Type B pancreatic cell (in vitro differentiated cells): ENCODE results near the gene SLC10A2. TPM values are rescaled to one million over a fixed set of nuclear protein-coding genes. Genes with fewer than 3 reads are reported as not detected.

Source experiments
- DNase-seq: peaks from one replicate; pipeline ENCODE4 v3.0.0; 2021; ENCODE audit warnings: mixed read lengths; ENCODE audit not compliant: unreplicated experiment; ENCODE audit errors: extremely low spot score
- H3K27ac Mint-ChIP-seq: 2 replicates; pipeline ENCODE4 v1.8.0; 2021; ENCODE audit warnings: mild to moderate bottlenecking, mixed read lengths
- H3K27me3 Mint-ChIP-seq: 2 replicates; pipeline ENCODE4 v1.8.0; 2021; ENCODE audit warnings: mixed read lengths
- H3K36me3 Mint-ChIP-seq: 2 replicates; pipeline ENCODE4 v1.8.0; 2021; ENCODE audit warnings: mixed read lengths
- H3K4me1 Mint-ChIP-seq: one replicate; pipeline ENCODE4 v1.8.0; 2021; ENCODE audit warnings: mixed read lengths; ENCODE audit not compliant: unreplicated experiment
- H3K4me3 Mint-ChIP-seq: 2 replicates; pipeline ENCODE4 v1.8.0; 2021; ENCODE audit warnings: mild to moderate bottlenecking, mixed read lengths
- H3K9me3 Mint-ChIP-seq: 2 replicates; pipeline ENCODE4 v1.8.0; 2021; ENCODE audit warnings: mixed read lengths
- CTCF ChIP-seq: fragments of 200-600 bp; sonication (generic); conservative IDR thresholded peaks from 2 replicates; pipeline ENCODE4 v1.5.0; 2021; ENCODE audit warnings: antibody characterized with exemption, mild to moderate bottlenecking
- total RNA-seq: library from RNA; stranded (reverse); gene quantifications from 2 replicates; pipeline ENCODE4 v1.2.1, GENCODE V29; 2021; ENCODE audit warnings: low replicate concordance

SLC10A2 gene
- total RNA-seq, 1 donor from 2014 or later, result 1.7 TPM

- Mint-ChIP-seq H3K9me3 (peaks cover 6% of the 10 kb centered on the region), H3K27ac (no peak overlapping the region), H3K4me3 (no peak overlapping the region), H3K36me3 (no peaks in the 10 kb centered on the region), H3K27me3 (no peaks in the 10 kb centered on the region), H3K4me1 (no peaks in the 10 kb centered on the region)
- no peak for DNase-seq
- no peak for TF ChIP-seq CTCF
Observed at GRCh38 chr13:103087275-103087674, 21.1 kb upstream of the SLC10A2 start.

GRCh38 chr13:103081435-103081834 lies 15.2 kb upstream of the SLC10A2 start:
- peak overlapping the region; percentile 29 for H3K27ac Mint-ChIP-seq
- no peaks in the 10 kb centered on the region for H3K36me3 Mint-ChIP-seq
- no peak for DNase-seq
- H3K9me3 Mint-ChIP-seq, result peaks cover 6% of the 10 kb centered on the region
- H3K4me1 Mint-ChIP-seq, result no peaks in the 10 kb centered on the region
- H3K27me3 Mint-ChIP-seq, result no peaks in the 10 kb centered on the region
- H3K4me3 Mint-ChIP-seq, result peak overlapping the region; percentile 3
- TF ChIP-seq CTCF, result no peak

GRCh38 chr13:103078158-103078557 lies 11.9 kb upstream of the SLC10A2 start:
- no peaks in the 10 kb centered on the region for H3K4me1 Mint-ChIP-seq
- no peaks in the 10 kb centered on the region for H3K27me3 Mint-ChIP-seq
- no peak overlapping the region for H3K27ac Mint-ChIP-seq
- peaks cover 6% of the 10 kb centered on the region for H3K9me3 Mint-ChIP-seq
- H3K4me3 Mint-ChIP-seq, result no peak overlapping the region
- DNase-seq, result no peak
- TF ChIP-seq CTCF, result no peak
- no peaks in the 10 kb centered on the region for H3K36me3 Mint-ChIP-seq

GRCh38 chr13:103068836-103069235 lies 2.6 kb upstream of the SLC10A2 start:
- no peaks in the 10 kb centered on the region for H3K9me3 Mint-ChIP-seq
- peaks cover 7% of the 10 kb centered on the region for H3K4me1 Mint-ChIP-seq
- DNase-seq, result no peak
- no peak overlapping the region for H3K27ac Mint-ChIP-seq
- no peaks in the 10 kb centered on the region for H3K36me3 Mint-ChIP-seq
- H3K27me3 Mint-ChIP-seq, result no peaks in the 10 kb centered on the region
- no peak overlapping the region for H3K4me3 Mint-ChIP-seq
- TF ChIP-seq CTCF, result no peak

GRCh38 chr13:103067751-103068555 lies 1.7 kb upstream of the SLC10A2 start:
- DNase-seq, result no peak
- H3K9me3 Mint-ChIP-seq, result no peaks in the 10 kb centered on the region
- no peak overlapping the region for H3K27ac Mint-ChIP-seq
- no peaks in the 10 kb centered on the region for H3K36me3 Mint-ChIP-seq
- TF ChIP-seq CTCF, result no peak
- peaks cover 7% of the 10 kb centered on the region for H3K4me1 Mint-ChIP-seq
- no peak overlapping the region for H3K4me3 Mint-ChIP-seq
- H3K27me3 Mint-ChIP-seq, result no peaks in the 10 kb centered on the region
